Measurements from ENCODE around the gene HPSE. TPM values are rescaled to one million over a fixed set of nuclear protein-coding genes. Genes with fewer than 3 reads are reported as not detected.

The HPSE gene
- polyA plus RNA-seq, 1 of the 3 experiments (the other 2 are of a cell fraction): 1.7 TPM

DNA sequence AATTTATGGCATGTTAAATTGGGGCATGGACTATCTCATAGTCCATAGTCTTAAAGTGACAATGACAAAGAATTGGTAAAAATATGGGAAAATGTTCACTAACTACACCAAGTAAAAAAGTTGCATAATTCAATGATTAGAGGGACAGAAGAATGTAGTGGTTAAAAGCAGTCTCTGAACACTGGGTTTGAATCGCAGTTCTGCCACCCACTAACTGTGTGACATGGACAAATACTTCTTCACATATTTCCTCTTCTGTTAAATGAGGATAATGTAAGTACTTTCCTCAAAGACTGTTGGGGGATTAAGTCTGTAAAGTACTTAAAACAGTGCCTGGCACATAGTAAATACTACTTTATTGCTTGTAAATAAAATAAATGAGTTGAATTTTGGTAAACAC is 65.4 kb downstream of the HPSE start:
- DNase-seq: no peak
- Histone ChIP-seq H4K20me1 (ENCODE audit: insufficient read depth) (no peaks in the 10 kb centered on the region), H3K27ac (ENCODE audit: low read depth in 2 of 2, low read length in 1 of 2) (no peak overlapping the region), H2AFZ (ENCODE audit: low read depth) (no peak overlapping the region), H3K4me1 (ENCODE audit: control insufficient read depth in 1 of 2, insufficient read depth in 2 of 2, low read depth in 1 of 2, low read length in 1 of 2) (no peaks in the 10 kb centered on the region), H3K9ac (no peak overlapping the region), H3K36me3 (replicated peaks in 1 of 2; ENCODE audit: control insufficient read depth in 1 of 2, insufficient read depth in 2 of 2, low read length in 1 of 2) (peaks cover 16 to 20% of the 10 kb centered on the region in 2 experiments), H3K4me2 (no peak overlapping the region), H3K79me2 (ENCODE audit: insufficient read depth) (no peaks in the 10 kb centered on the region), H3K9me2 (no peaks in the 10 kb centered on the region), H3K27me3 (ENCODE audit: insufficient read depth) (no peaks in the 10 kb centered on the region), H3F3A (replicated peaks; ENCODE audit: insufficient read depth) (peaks cover 4% of the 10 kb centered on the region), H3K9me3 (no peaks in the 10 kb centered on the region), H3K4me3 (ENCODE audit: low read depth in 2 of 2, low read length in 1 of 2) (no peak overlapping the region)
- 82% methylated on average over 1 of the region's 1 CpG for WGBS (ENCODE audit: low lambda C conversion rate)
- no peak for TF ChIP-seq RAD21 (IDR thresholded peaks at IDR 0.05; ENCODE audit: low read length)
- TF ChIP-seq TCF12 (IDR thresholded peaks at IDR 0.05): no peak
- TF ChIP-seq FOXM1 (IDR thresholded peaks at IDR 0.05; ENCODE audit: low read depth): no peak
- TF ChIP-seq NFIC (IDR thresholded peaks at IDR 0.05; ENCODE audit: borderline replicate concordance): no peak
- TF ChIP-seq MXI1 (IDR thresholded peaks at IDR 0.05; ENCODE audit: low read depth, low read length): no peak
- TF ChIP-seq JUND (IDR thresholded peaks at IDR 0.05): no peak
- TF ChIP-seq, protein P1, sequence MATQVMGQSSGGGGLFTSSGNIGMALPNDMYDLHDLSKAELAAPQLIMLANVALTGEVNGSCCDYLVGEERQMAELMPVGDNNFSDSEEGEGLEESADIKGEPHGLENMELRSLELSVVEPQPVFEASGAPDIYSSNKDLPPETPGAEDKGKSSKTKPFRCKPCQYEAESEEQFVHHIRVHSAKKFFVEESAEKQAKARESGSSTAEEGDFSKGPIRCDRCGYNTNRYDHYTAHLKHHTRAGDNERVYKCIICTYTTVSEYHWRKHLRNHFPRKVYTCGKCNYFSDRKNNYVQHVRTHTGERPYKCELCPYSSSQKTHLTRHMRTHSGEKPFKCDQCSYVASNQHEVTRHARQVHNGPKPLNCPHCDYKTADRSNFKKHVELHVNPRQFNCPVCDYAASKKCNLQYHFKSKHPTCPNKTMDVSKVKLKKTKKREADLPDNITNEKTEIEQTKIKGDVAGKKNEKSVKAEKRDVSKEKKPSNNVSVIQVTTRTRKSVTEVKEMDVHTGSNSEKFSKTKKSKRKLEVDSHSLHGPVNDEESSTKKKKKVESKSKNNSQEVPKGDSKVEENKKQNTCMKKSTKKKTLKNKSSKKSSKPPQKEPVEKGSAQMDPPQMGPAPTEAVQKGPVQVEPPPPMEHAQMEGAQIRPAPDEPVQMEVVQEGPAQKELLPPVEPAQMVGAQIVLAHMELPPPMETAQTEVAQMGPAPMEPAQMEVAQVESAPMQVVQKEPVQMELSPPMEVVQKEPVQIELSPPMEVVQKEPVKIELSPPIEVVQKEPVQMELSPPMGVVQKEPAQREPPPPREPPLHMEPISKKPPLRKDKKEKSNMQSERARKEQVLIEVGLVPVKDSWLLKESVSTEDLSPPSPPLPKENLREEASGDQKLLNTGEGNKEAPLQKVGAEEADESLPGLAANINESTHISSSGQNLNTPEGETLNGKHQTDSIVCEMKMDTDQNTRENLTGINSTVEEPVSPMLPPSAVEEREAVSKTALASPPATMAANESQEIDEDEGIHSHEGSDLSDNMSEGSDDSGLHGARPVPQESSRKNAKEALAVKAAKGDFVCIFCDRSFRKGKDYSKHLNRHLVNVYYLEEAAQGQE (IDR thresholded peaks at IDR 0.05; ENCODE audit: low read depth, low read length): no peak
- no peak for TF ChIP-seq CHD2 (IDR thresholded peaks at IDR 0.05; ENCODE audit: low read length, partially characterized antibody)
- TF ChIP-seq, protein P2, sequence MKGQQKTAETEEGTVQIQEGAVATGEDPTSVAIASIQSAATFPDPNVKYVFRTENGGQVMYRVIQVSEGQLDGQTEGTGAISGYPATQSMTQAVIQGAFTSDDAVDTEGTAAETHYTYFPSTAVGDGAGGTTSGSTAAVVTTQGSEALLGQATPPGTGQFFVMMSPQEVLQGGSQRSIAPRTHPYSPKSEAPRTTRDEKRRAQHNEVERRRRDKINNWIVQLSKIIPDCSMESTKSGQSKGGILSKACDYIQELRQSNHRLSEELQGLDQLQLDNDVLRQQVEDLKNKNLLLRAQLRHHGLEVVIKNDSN (IDR thresholded peaks at IDR 0.05; ENCODE audit: borderline replicate concordance, low read depth): no peak
- TF ChIP-seq, protein P3, sequence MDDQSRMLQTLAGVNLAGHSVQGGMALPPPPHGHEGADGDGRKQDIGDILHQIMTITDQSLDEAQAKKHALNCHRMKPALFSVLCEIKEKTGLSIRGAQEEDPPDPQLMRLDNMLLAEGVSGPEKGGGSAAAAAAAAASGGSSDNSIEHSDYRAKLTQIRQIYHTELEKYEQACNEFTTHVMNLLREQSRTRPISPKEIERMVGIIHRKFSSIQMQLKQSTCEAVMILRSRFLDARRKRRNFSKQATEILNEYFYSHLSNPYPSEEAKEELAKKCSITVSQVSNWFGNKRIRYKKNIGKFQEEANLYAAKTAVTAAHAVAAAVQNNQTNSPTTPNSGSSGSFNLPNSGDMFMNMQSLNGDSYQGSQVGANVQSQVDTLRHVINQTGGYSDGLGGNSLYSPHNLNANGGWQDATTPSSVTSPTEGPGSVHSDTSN (IDR thresholded peaks at IDR 0.05): no peak
- TF ChIP-seq RXRA (IDR thresholded peaks at IDR 0.05; ENCODE audit: borderline replicate concordance, low read depth): no peak
- POLR2A ChIA-PET: no interaction called here
- CTCF ChIA-PET: interaction anchor here (1.0 kb wide), 1 partner anchor 9 kb away, joined by 3 read pairs; no protein-coding TSS in a partner anchor

DNA sequence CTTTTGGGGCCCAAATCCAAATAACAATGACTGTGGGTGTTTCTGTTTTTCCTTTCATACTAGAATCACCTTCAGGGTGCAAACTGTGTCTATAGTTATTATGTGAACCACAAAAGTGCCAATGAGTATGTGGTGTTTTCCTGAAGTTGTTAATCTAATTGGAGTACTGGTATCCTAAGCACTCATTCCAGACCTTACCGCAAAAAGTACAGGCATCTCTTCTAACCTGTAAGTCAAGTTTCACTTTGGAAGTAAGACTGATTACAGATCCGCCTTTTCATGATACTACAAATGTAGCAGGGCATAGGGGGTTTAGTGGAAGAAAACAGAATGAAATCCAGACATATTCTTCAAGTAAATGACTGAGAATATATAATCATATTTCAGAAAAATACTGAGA is 66.2 kb downstream of the HPSE start:
- no peak overlapping the region for H3K27ac ChIP-seq (ENCODE audit: low read depth in 2 of 2, low read length in 1 of 2)
- no peak overlapping the region for H3K4me3 ChIP-seq (ENCODE audit: low read depth in 2 of 2, low read length in 1 of 2)
- H3K9me3 ChIP-seq: no peaks in the 10 kb centered on the region
- ChIA-PET CTCF (interaction anchor here (0.7 to 1.0 kb wide), 2 partner anchors 9 to 12 kb away, joined by 3 read pairs; no protein-coding TSS in a partner anchor), POLR2A (no interaction called here)
- no peaks in the 10 kb centered on the region for H3K79me2 ChIP-seq (ENCODE audit: insufficient read depth)
- no peaks in the 10 kb centered on the region for H3K9me2 ChIP-seq
- no peak overlapping the region for H3K4me2 ChIP-seq
- WGBS (ENCODE audit: low lambda C conversion rate): 88% methylated on average over 2 of the region's 2 CpGs
- no peak for TF ChIP-seq RCOR1 (IDR thresholded peaks at IDR 0.05; ENCODE audit: low read length)
- no peak for TF ChIP-seq YY1 (IDR thresholded peaks at IDR 0.05; ENCODE audit: low read depth)
- TF ChIP-seq, protein P2 (IDR thresholded peaks at IDR 0.05; ENCODE audit: borderline replicate concordance, low read depth): no peak
- TF ChIP-seq, protein P4, sequence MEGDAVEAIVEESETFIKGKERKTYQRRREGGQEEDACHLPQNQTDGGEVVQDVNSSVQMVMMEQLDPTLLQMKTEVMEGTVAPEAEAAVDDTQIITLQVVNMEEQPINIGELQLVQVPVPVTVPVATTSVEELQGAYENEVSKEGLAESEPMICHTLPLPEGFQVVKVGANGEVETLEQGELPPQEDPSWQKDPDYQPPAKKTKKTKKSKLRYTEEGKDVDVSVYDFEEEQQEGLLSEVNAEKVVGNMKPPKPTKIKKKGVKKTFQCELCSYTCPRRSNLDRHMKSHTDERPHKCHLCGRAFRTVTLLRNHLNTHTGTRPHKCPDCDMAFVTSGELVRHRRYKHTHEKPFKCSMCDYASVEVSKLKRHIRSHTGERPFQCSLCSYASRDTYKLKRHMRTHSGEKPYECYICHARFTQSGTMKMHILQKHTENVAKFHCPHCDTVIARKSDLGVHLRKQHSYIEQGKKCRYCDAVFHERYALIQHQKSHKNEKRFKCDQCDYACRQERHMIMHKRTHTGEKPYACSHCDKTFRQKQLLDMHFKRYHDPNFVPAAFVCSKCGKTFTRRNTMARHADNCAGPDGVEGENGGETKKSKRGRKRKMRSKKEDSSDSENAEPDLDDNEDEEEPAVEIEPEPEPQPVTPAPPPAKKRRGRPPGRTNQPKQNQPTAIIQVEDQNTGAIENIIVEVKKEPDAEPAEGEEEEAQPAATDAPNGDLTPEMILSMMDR (IDR thresholded peaks at IDR 0.05): no peak
- TF ChIP-seq, protein P5, sequence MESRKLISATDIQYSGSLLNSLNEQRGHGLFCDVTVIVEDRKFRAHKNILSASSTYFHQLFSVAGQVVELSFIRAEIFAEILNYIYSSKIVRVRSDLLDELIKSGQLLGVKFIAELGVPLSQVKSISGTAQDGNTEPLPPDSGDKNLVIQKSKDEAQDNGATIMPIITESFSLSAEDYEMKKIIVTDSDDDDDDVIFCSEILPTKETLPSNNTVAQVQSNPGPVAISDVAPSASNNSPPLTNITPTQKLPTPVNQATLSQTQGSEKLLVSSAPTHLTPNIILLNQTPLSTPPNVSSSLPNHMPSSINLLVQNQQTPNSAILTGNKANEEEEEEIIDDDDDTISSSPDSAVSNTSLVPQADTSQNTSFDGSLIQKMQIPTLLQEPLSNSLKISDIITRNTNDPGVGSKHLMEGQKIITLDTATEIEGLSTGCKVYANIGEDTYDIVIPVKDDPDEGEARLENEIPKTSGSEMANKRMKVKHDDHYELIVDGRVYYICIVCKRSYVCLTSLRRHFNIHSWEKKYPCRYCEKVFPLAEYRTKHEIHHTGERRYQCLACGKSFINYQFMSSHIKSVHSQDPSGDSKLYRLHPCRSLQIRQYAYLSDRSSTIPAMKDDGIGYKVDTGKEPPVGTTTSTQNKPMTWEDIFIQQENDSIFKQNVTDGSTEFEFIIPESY (IDR thresholded peaks at IDR 0.05; ENCODE audit: borderline replicate concordance, low read depth): no peak
- no peak for TF ChIP-seq EP300 (IDR thresholded peaks at IDR 0.05; ENCODE audit: borderline replicate concordance in 1 of 2, low read depth in 1 of 2, low read length in 1 of 2)
- no peak for TF ChIP-seq GATA2 (CRISPR knock-in tag; IDR thresholded peaks at IDR 0.05)
- no peak overlapping the region for H2AFZ ChIP-seq (ENCODE audit: low read depth)
- no peak for DNase-seq
- H3K36me3 ChIP-seq (replicated peaks in 1 of 2; ENCODE audit: control insufficient read depth in 1 of 2, insufficient read depth in 2 of 2, low read length in 1 of 2): peaks cover 19% of the 10 kb centered on the region in 2 experiments
- H3F3A ChIP-seq (replicated peaks; ENCODE audit: insufficient read depth): peaks cover 4% of the 10 kb centered on the region
- H3K9ac ChIP-seq: no peak overlapping the region
- no peaks in the 10 kb centered on the region for H3K27me3 ChIP-seq (ENCODE audit: insufficient read depth)
- no peaks in the 10 kb centered on the region for H3K4me1 ChIP-seq (ENCODE audit: control insufficient read depth in 1 of 2, insufficient read depth in 2 of 2, low read depth in 1 of 2, low read length in 1 of 2)
- H4K20me1 ChIP-seq (ENCODE audit: insufficient read depth): no peaks in the 10 kb centered on the region
